Rectal smooth muscle tissue (tissue), 1 donor: ENCODE measurements around the gene SERPINE1.

ENCODE experiments used
- H3K27ac ChIP-seq: one replicate; pipeline ENCODE4 v1.7.0; 2013; ENCODE audit warnings: low read depth, low read length, inconsistent platforms
- H3K27me3 ChIP-seq: one replicate; pipeline ENCODE4 v1.7.0; 2013; ENCODE audit warnings: low read length; ENCODE audit not compliant: control insufficient read depth, insufficient read depth
- H3K36me3 ChIP-seq: one replicate; pipeline ENCODE4 v1.7.0; 2013; ENCODE audit warnings: low read length; ENCODE audit not compliant: control insufficient read depth, insufficient read depth
- H3K4me1 ChIP-seq: one replicate; pipeline ENCODE4 v1.7.0; 2013; ENCODE audit warnings: low read length; ENCODE audit not compliant: control insufficient read depth, insufficient read depth
- H3K4me3 ChIP-seq: one replicate; pipeline ENCODE4 v1.7.0; 2013; ENCODE audit warnings: low read length
- H3K9ac ChIP-seq: one replicate; pipeline ENCODE4 v1.7.0; 2013; ENCODE audit warnings: low read length

The SERPINE1 gene

GRCh38 chr7:101165958-101166647, 39.2 kb downstream of the SERPINE1 start:
- H3K4me3 ChIP-seq = peak overlapping the region; percentile 47
- H3K4me1 ChIP-seq = peaks cover 2% of the 10 kb centered on the region

GRCh38 chr7:101166648-101166908, 39.7 kb downstream of the SERPINE1 start:
- Histone ChIP-seq H3K4me3 (no peak overlapping the region), H3K4me1 (peaks cover 2% of the 10 kb centered on the region), H3K36me3 (no peaks in the 10 kb centered on the region), H3K27me3 (peaks cover 70% of the 10 kb centered on the region), H3K9ac (no peak overlapping the region), H3K27ac (no peak overlapping the region)

More at GRCh38 chr7:101165958-101166647, 39.2 kb downstream of the SERPINE1 start:
- Histone ChIP-seq H3K36me3 (no peaks in the 10 kb centered on the region), H3K27ac (no peak overlapping the region), H3K9ac (no peak overlapping the region), H3K27me3 (peaks cover 66% of the 10 kb centered on the region)

GRCh38 chr7:101166909-101167644, 40.2 kb downstream of the SERPINE1 start:
- Histone ChIP-seq H3K9ac (no peak overlapping the region), H3K4me3 (no peak overlapping the region), H3K27ac (no peak overlapping the region), H3K4me1 (peaks cover 2% of the 10 kb centered on the region), H3K27me3 (peaks cover 71% of the 10 kb centered on the region), H3K36me3 (no peaks in the 10 kb centered on the region)

GRCh38 chr7:101167645-101168411, 40.9 kb downstream of the SERPINE1 start:
- Histone ChIP-seq H3K9ac (no peak overlapping the region), H3K4me3 (no peak overlapping the region), H3K27me3 (peaks cover 76% of the 10 kb centered on the region), H3K27ac (no peak overlapping the region), H3K4me1 (peaks cover 2% of the 10 kb centered on the region), H3K36me3 (no peaks in the 10 kb centered on the region)

GRCh38 chr7:101168412-101169049, 41.6 kb downstream of the SERPINE1 start:
- Histone ChIP-seq H3K27me3 (peaks cover 80% of the 10 kb centered on the region), H3K36me3 (no peaks in the 10 kb centered on the region), H3K9ac (no peak overlapping the region), H3K4me1 (peaks cover 5% of the 10 kb centered on the region), H3K4me3 (no peak overlapping the region), H3K27ac (no peak overlapping the region)

GRCh38 chr7:101169110-101169837, 42.4 kb downstream of the SERPINE1 start:
- Histone ChIP-seq H3K27me3 (peaks cover 81% of the 10 kb centered on the region), H3K36me3 (no peaks in the 10 kb centered on the region), H3K4me1 (peaks cover 5% of the 10 kb centered on the region), H3K9ac (no peak overlapping the region), H3K27ac (no peak overlapping the region), H3K4me3 (no peak overlapping the region)

- Histone ChIP-seq H3K27ac (no peak overlapping the region), H3K9ac (no peak overlapping the region), H3K4me1 (peaks cover 5% of the 10 kb centered on the region), H3K4me3 (no peak overlapping the region), H3K27me3 (peaks cover 75% of the 10 kb centered on the region), H3K36me3 (no peaks in the 10 kb centered on the region)
Measured at GRCh38 chr7:101169838-101170551, 43.1 kb downstream of the SERPINE1 start.

GRCh38 chr7:101170617-101171441, 43.9 kb downstream of the SERPINE1 start:
- Histone ChIP-seq H3K27ac (no peak overlapping the region), H3K27me3 (peaks cover 76% of the 10 kb centered on the region)

GRCh38 chr7:101171442-101171837, 44.5 kb downstream of the SERPINE1 start:
- H3K27me3 ChIP-seq = peaks cover 76% of the 10 kb centered on the region
- no peak overlapping the region for H3K9ac ChIP-seq
- no peak overlapping the region for H3K27ac ChIP-seq
- H3K4me1 ChIP-seq = peaks cover 2% of the 10 kb centered on the region
- no peak overlapping the region for H3K4me3 ChIP-seq
- no peaks in the 10 kb centered on the region for H3K36me3 ChIP-seq

More at GRCh38 chr7:101170617-101171441, 43.9 kb downstream of the SERPINE1 start:
- H3K4me1 ChIP-seq = peaks cover 2% of the 10 kb centered on the region
- H3K4me3 ChIP-seq = no peak overlapping the region
- H3K9ac ChIP-seq = no peak overlapping the region
- H3K36me3 ChIP-seq = no peaks in the 10 kb centered on the region

GRCh38 chr7:101172005-101172853, 45.3 kb downstream of the SERPINE1 start:
- Histone ChIP-seq H3K27ac (no peak overlapping the region), H3K4me1 (peaks cover 2% of the 10 kb centered on the region), H3K9ac (no peak overlapping the region), H3K36me3 (no peaks in the 10 kb centered on the region), H3K27me3 (peaks cover 71% of the 10 kb centered on the region), H3K4me3 (peak overlapping the region; percentile 22)
